Gastrocnemius medialis (tissue), 4 donors: ENCODE measurements around the gene DNAL4.

Source experiments
- CTCF ChIP-seq, 5 experiments: fragments of 450-650 bp in 3 of 5; fragments of 200-600 bp in 2 of 5; sonication (generic) in 2 of 5; IDR thresholded peaks in 4 of 5; conservative IDR thresholded peaks in 1 of 5; 1 replicate in 4 of 5; 2 replicates in 1 of 5; pipeline ENCODE4 v1.5.1; 2016 to 2019; ENCODE audit warnings: antibody characterized with exemption in 5 of 5, mild to moderate bottlenecking in 3 of 5, moderate library complexity in 3 of 5
- POLR2A ChIP-seq, 2 donors: fragments of 450-650 bp; IDR thresholded peaks; one replicate each; pipeline ENCODE4 v1.6.1; 2017; ENCODE audit warnings: antibody characterized with exemption in 2 of 2, mild to moderate bottlenecking in 2 of 2, moderate library complexity in 2 of 2

GRCh38 chr22:38834215-38834953, 40.4 kb upstream of the DNAL4 start:
- TF ChIP-seq CTCF (IDR thresholded peaks at IDR 0.05 in 4 of 5, conservative IDR thresholded peaks at IDR 0.05 in 1 of 5) (no peak), POLR2A (IDR thresholded peaks at IDR 0.05) (no peak)
